Measurements from ENCODE around the gene HPSE2. TPM values are rescaled to one million over a fixed set of nuclear protein-coding genes. Genes with fewer than 3 reads are reported as not detected.
"Not testable (repeated sequence)": the region's sequence is repeated elsewhere in the genome, so short reads cannot be mapped to it uniquely, and the experiment has no call there.

Gene HPSE2
- total RNA-seq, 2 experiments from 2014 or later = not detected

- Mint-ChIP-seq H3K36me3 (no peaks in the 10 kb centered on the region), H3K4me3 (no peak overlapping the region), H3K27ac (no peak overlapping the region), H3K27me3 (no peaks in the 10 kb centered on the region), H3K4me1 (no peaks in the 10 kb centered on the region), H3K9me3 (peaks cover 21% of the 10 kb centered on the region)
- DNase-seq = no peak
Measured at GRCh38 chr10:98929709-98930108, 305.9 kb downstream of the HPSE2 start.

- Mint-ChIP-seq H3K4me1 (no peaks in the 10 kb centered on the region), H3K36me3 (no peaks in the 10 kb centered on the region), H3K27me3 (no peaks in the 10 kb centered on the region), H3K4me3 (no peak overlapping the region), H3K9me3 (peaks cover 3% of the 10 kb centered on the region), H3K27ac (no peak overlapping the region)
- no peak for DNase-seq
Measured at GRCh38 chr10:98925651-98926050, 310.0 kb downstream of the HPSE2 start.

GRCh38 chr10:98924526-98924925 is 311.1 kb downstream of the HPSE2 start:
- peaks cover 1% of the 10 kb centered on the region for H3K9me3 Mint-ChIP-seq
- no peak overlapping the region for H3K27ac Mint-ChIP-seq
- H3K4me3 Mint-ChIP-seq = no peak overlapping the region
- no peaks in the 10 kb centered on the region for H3K4me1 Mint-ChIP-seq
- no peaks in the 10 kb centered on the region for H3K36me3 Mint-ChIP-seq
- no peak for DNase-seq
- no peaks in the 10 kb centered on the region for H3K27me3 Mint-ChIP-seq

GRCh38 chr10:98921316-98921715 is 314.3 kb downstream of the HPSE2 start:
- Mint-ChIP-seq H3K27me3 (no peaks in the 10 kb centered on the region), H3K4me1 (no peaks in the 10 kb centered on the region), H3K9me3 (no peaks in the 10 kb centered on the region), H3K36me3 (no peaks in the 10 kb centered on the region), H3K27ac (peak overlapping the region; percentile 23), H3K4me3 (no peak overlapping the region)
- DNase-seq = no peak

- no peaks in the 10 kb centered on the region for H3K36me3 Mint-ChIP-seq
- H3K4me3 Mint-ChIP-seq = no peak overlapping the region
- DNase-seq = no peak
- no peak overlapping the region for H3K27ac Mint-ChIP-seq
- H3K4me1 Mint-ChIP-seq = no peaks in the 10 kb centered on the region
- no peaks in the 10 kb centered on the region for H3K27me3 Mint-ChIP-seq
- H3K9me3 Mint-ChIP-seq = no peaks in the 10 kb centered on the region
Measured at GRCh38 chr10:98920807-98921206, 314.8 kb downstream of the HPSE2 start.

- H3K36me3 Mint-ChIP-seq = no peaks in the 10 kb centered on the region
- no peaks in the 10 kb centered on the region for H3K9me3 Mint-ChIP-seq
- H3K4me3 Mint-ChIP-seq = no peak overlapping the region
- no peaks in the 10 kb centered on the region for H3K4me1 Mint-ChIP-seq
- no peaks in the 10 kb centered on the region for H3K27me3 Mint-ChIP-seq
- no peak overlapping the region for H3K27ac Mint-ChIP-seq
- no peak for DNase-seq
Measured at GRCh38 chr10:98920360-98920759, 315.3 kb downstream of the HPSE2 start.

- Mint-ChIP-seq H3K9me3 (no peaks in the 10 kb centered on the region), H3K27ac (no peak overlapping the region), H3K27me3 (no peaks in the 10 kb centered on the region), H3K36me3 (no peaks in the 10 kb centered on the region), H3K4me3 (no peak overlapping the region), H3K4me1 (no peaks in the 10 kb centered on the region)
- DNase-seq = no peak
Measured at GRCh38 chr10:98919899-98920298, 315.8 kb downstream of the HPSE2 start.

GRCh38 chr10:98917828-98918227 is 317.8 kb downstream of the HPSE2 start:
- Mint-ChIP-seq H3K27me3 (no peaks in the 10 kb centered on the region), H3K9me3 (no peaks in the 10 kb centered on the region), H3K4me1 (no peaks in the 10 kb centered on the region), H3K36me3 (no peaks in the 10 kb centered on the region), H3K4me3 (no peak overlapping the region), H3K27ac (no peak overlapping the region)
- no peak for DNase-seq

GRCh38 chr10:98916526-98917125 is 319.0 kb downstream of the HPSE2 start:
- H3K4me1 Mint-ChIP-seq = no peaks in the 10 kb centered on the region
- no peak for DNase-seq
- no peaks in the 10 kb centered on the region for H3K9me3 Mint-ChIP-seq
- H3K4me3 Mint-ChIP-seq = no peak overlapping the region
- H3K27ac Mint-ChIP-seq = no peak overlapping the region
- no peaks in the 10 kb centered on the region for H3K36me3 Mint-ChIP-seq
- H3K27me3 Mint-ChIP-seq = no peaks in the 10 kb centered on the region

- H3K36me3 Mint-ChIP-seq = no peaks in the 10 kb centered on the region
- H3K27me3 Mint-ChIP-seq = no peaks in the 10 kb centered on the region
- H3K4me3 Mint-ChIP-seq = no peak overlapping the region
- DNase-seq = no peak
- H3K27ac Mint-ChIP-seq = no peak overlapping the region
- no peaks in the 10 kb centered on the region for H3K9me3 Mint-ChIP-seq
- no peaks in the 10 kb centered on the region for H3K4me1 Mint-ChIP-seq
Measured at GRCh38 chr10:98915911-98916310, 319.7 kb downstream of the HPSE2 start.

- H3K4me3 Mint-ChIP-seq = no peak overlapping the region
Measured at GRCh38 chr10:98910546-98910945, 325.1 kb downstream of the HPSE2 start.

GRCh38 chr10:98910048-98910447 is 325.6 kb downstream of the HPSE2 start:
- Mint-ChIP-seq H3K27me3 (no peaks in the 10 kb centered on the region), H3K36me3 (no peaks in the 10 kb centered on the region), H3K4me3 (no peak overlapping the region), H3K27ac (no peak overlapping the region), H3K9me3 (no peaks in the 10 kb centered on the region), H3K4me1 (no peaks in the 10 kb centered on the region)
- DNase-seq = no peak

More at GRCh38 chr10:98910546-98910945, 325.1 kb downstream of the HPSE2 start:
- H3K27me3 Mint-ChIP-seq = no peaks in the 10 kb centered on the region
- no peaks in the 10 kb centered on the region for H3K4me1 Mint-ChIP-seq
- no peak for DNase-seq
- H3K27ac Mint-ChIP-seq = no peak overlapping the region
- no peaks in the 10 kb centered on the region for H3K36me3 Mint-ChIP-seq
- H3K9me3 Mint-ChIP-seq = no peaks in the 10 kb centered on the region

- no peaks in the 10 kb centered on the region for H3K4me1 Mint-ChIP-seq
- no peak overlapping the region for H3K4me3 Mint-ChIP-seq
- no peak overlapping the region for H3K27ac Mint-ChIP-seq
- no peaks in the 10 kb centered on the region for H3K27me3 Mint-ChIP-seq
- H3K9me3 Mint-ChIP-seq = no peaks in the 10 kb centered on the region
- H3K36me3 Mint-ChIP-seq = no peaks in the 10 kb centered on the region
- DNase-seq = no peak
Measured at GRCh38 chr10:98908868-98909267, 326.8 kb downstream of the HPSE2 start.

GRCh38 chr10:98908247-98908646 is 327.4 kb downstream of the HPSE2 start:
- not testable (repeated sequence) for H3K4me1 Mint-ChIP-seq, H3K36me3 Mint-ChIP-seq, H3K27me3 Mint-ChIP-seq, DNase-seq, H3K27ac Mint-ChIP-seq, H3K9me3 Mint-ChIP-seq, H3K4me3 Mint-ChIP-seq

- Mint-ChIP-seq H3K4me1 (no peaks in the 10 kb centered on the region), H3K4me3 (no peak overlapping the region), H3K27me3 (no peaks in the 10 kb centered on the region), H3K27ac (no peak overlapping the region), H3K36me3 (no peaks in the 10 kb centered on the region), H3K9me3 (peaks cover 1% of the 10 kb centered on the region)
- DNase-seq = no peak
Measured at GRCh38 chr10:98901441-98902110, 334.1 kb downstream of the HPSE2 start.

- Mint-ChIP-seq H3K36me3 (no peaks in the 10 kb centered on the region), H3K27me3 (no peaks in the 10 kb centered on the region), H3K4me1 (no peaks in the 10 kb centered on the region), H3K27ac (no peak overlapping the region), H3K9me3 (peaks cover 1% of the 10 kb centered on the region), H3K4me3 (no peak overlapping the region)
- no peak for DNase-seq
Measured at GRCh38 chr10:98899018-98899417, 336.6 kb downstream of the HPSE2 start.

All from activated naive CD8-positive, alpha-beta T cell treated with anti-CD3 and anti-CD28 coated beads for 36 hours (primary cell).